Ishikawa (cell line): Measurements from ENCODE around the gene ARID5B.

Experiments
- CEBPB ChIP-seq: IDR thresholded peaks from 2 replicates; pipeline ENCODE4 v1.6.1; 2012
- CREB1 ChIP-seq: IDR thresholded peaks from 2 replicates; pipeline ENCODE4 v1.6.1; 2012; ENCODE audit warnings: low read depth
- EGR1 ChIP-seq: IDR thresholded peaks from 2 replicates; pipeline ENCODE4 v1.6.1; 2012
- EP300 ChIP-seq: IDR thresholded peaks from 2 replicates; pipeline ENCODE4 v1.6.1; 2012; ENCODE audit warnings: borderline replicate concordance
- FOXM1 ChIP-seq: IDR thresholded peaks from 2 replicates; pipeline ENCODE4 v1.6.1; 2012; ENCODE audit warnings: low read depth, borderline replicate concordance
- MAX ChIP-seq: IDR thresholded peaks from 2 replicates; pipeline ENCODE4 v1.6.1; 2012
- NFIC ChIP-seq: IDR thresholded peaks from 2 replicates; pipeline ENCODE4 v1.6.1; 2012
- RAD21 ChIP-seq: IDR thresholded peaks from 2 replicates; pipeline ENCODE4 v1.6.1; 2012; ENCODE audit warnings: low read depth
- REST ChIP-seq: IDR thresholded peaks from 2 replicates; pipeline ENCODE4 v1.6.1; 2012; ENCODE audit warnings: low read depth, mild to moderate bottlenecking
- TAF1 ChIP-seq: IDR thresholded peaks from 2 replicates; pipeline ENCODE4 v1.6.1; 2012; ENCODE audit warnings: low read depth, mild to moderate bottlenecking
- TCF12 ChIP-seq: IDR thresholded peaks from 2 replicates; pipeline ENCODE4 v1.6.1; 2012; ENCODE audit warnings: low read depth
- TEAD4 ChIP-seq: IDR thresholded peaks from 2 replicates; pipeline ENCODE4 v1.6.1; 2012
- USF1 ChIP-seq: IDR thresholded peaks from 2 replicates; pipeline ENCODE4 v1.6.1; 2012
- YY1 ChIP-seq: IDR thresholded peaks from 2 replicates; pipeline ENCODE4 v1.6.1; 2012; ENCODE audit warnings: low read depth
- ZBTB7A ChIP-seq: IDR thresholded peaks from 2 replicates; pipeline ENCODE4 v1.6.1; 2012; ENCODE audit warnings: low read depth

The ARID5B gene

GRCh38 chr10:62084451-62084850 is 183.0 kb downstream of the ARID5B start:
- no peak for TF ChIP-seq FOXM1
- no peak for TF ChIP-seq CEBPB
- no peak for TF ChIP-seq TEAD4
- TF ChIP-seq YY1 = no peak
- TF ChIP-seq ZBTB7A = no peak
- no peak for TF ChIP-seq TCF12
- no peak for TF ChIP-seq NFIC
- no peak for TF ChIP-seq EGR1
- TF ChIP-seq MAX = no peak
- no peak for TF ChIP-seq USF1
- TF ChIP-seq RAD21 = no peak
- TF ChIP-seq TAF1 = no peak
- TF ChIP-seq REST = no peak
- no peak for TF ChIP-seq EP300
- TF ChIP-seq CREB1 = no peak

- TF ChIP-seq YY1 (no peak), EP300 (no peak), NFIC (no peak), ZBTB7A (no peak), USF1 (no peak), EGR1 (no peak), MAX (no peak), FOXM1 (no peak), CREB1 (no peak)
These were observed 183.9 kb downstream of the ARID5B start for GRCh38 chr10:62085404-62085803.

GRCh38 chr10:62085821-62086220 is 184.3 kb downstream of the ARID5B start:
- TF ChIP-seq NFIC (no peak), YY1 (no peak), FOXM1 (no peak), EP300 (no peak), RAD21 (no peak), TEAD4 (no peak), ZBTB7A (no peak)

- no peak for TF ChIP-seq NFIC
- TF ChIP-seq ZBTB7A = no peak
- TF ChIP-seq TCF12 = no peak
- TF ChIP-seq EP300 = no peak
- no peak for TF ChIP-seq CREB1
- no peak for TF ChIP-seq RAD21
- TF ChIP-seq TAF1 = no peak
- no peak for TF ChIP-seq REST
- no peak for TF ChIP-seq CEBPB
- no peak for TF ChIP-seq EGR1
- TF ChIP-seq USF1 = no peak
- TF ChIP-seq YY1 = no peak
- TF ChIP-seq FOXM1 = no peak
- no peak for TF ChIP-seq MAX
- TF ChIP-seq TEAD4 = no peak
These were observed 185.8 kb downstream of the ARID5B start for GRCh38 chr10:62087329-62087728.

- TF ChIP-seq ZBTB7A = no peak
- no peak for TF ChIP-seq NFIC
- TF ChIP-seq TAF1 = no peak
- no peak for TF ChIP-seq CEBPB
- no peak for TF ChIP-seq MAX
- TF ChIP-seq TCF12 = no peak
- no peak for TF ChIP-seq YY1
- no peak for TF ChIP-seq TEAD4
- TF ChIP-seq FOXM1 = no peak
These were observed 187.3 kb downstream of the ARID5B start for GRCh38 chr10:62088786-62089185.
